Chondrocyte (in vitro differentiated cells): Measurements from ENCODE around the gene TMEM163. TPM values are rescaled to one million over a fixed set of nuclear protein-coding genes. Genes with fewer than 3 reads are reported as not detected.

Experiments
- DNase-seq: peaks from one replicate; pipeline ENCODE4 v3.0.0; 2021; ENCODE audit warnings: mixed read lengths, low spot score
- H3K27ac Mint-ChIP-seq: one replicate; pipeline ENCODE4 v1.8.0; 2021; ENCODE audit warnings: mild to moderate bottlenecking, moderate library complexity, mixed read lengths; ENCODE audit not compliant: unreplicated experiment
- H3K27me3 Mint-ChIP-seq: 2 replicates; pipeline ENCODE4 v1.8.0; 2021; ENCODE audit warnings: low read depth, mixed read lengths
- H3K36me3 Mint-ChIP-seq: 2 replicates; pipeline ENCODE4 v1.8.0; 2021; ENCODE audit warnings: low read depth, mixed read lengths
- H3K4me1 Mint-ChIP-seq: 2 replicates; pipeline ENCODE4 v1.8.0; 2021; ENCODE audit warnings: low read depth, mild to moderate bottlenecking, mixed read lengths
- H3K4me3 Mint-ChIP-seq: one replicate; pipeline ENCODE4 v1.8.0; 2021; ENCODE audit warnings: mild to moderate bottlenecking, moderate library complexity, mixed read lengths; ENCODE audit not compliant: unreplicated experiment
- H3K9me3 Mint-ChIP-seq: 2 replicates; pipeline ENCODE4 v1.8.0; 2021; ENCODE audit warnings: low read depth, mixed read lengths
- CTCF ChIP-seq: fragments of 200-600 bp; sonication (generic); IDR thresholded peaks from 2 replicates; pipeline ENCODE4 v1.5.0; 2021; ENCODE audit warnings: antibody characterized with exemption, mild to moderate bottlenecking, moderate library complexity
- total RNA-seq: library from RNA; stranded (reverse); gene quantifications from 3 replicates; pipeline ENCODE4 v1.2.1, GENCODE V29; 2021

TMEM163 gene
- total RNA-seq, 1 donor from 2014 or later = 0.07 TPM

- Mint-ChIP-seq H3K36me3 (no peaks in the 10 kb centered on the region), H3K4me1 (no peaks in the 10 kb centered on the region), H3K4me3 (no peak overlapping the region), H3K9me3 (peaks cover 2% of the 10 kb centered on the region), H3K27me3 (peaks cover 1% of the 10 kb centered on the region), H3K27ac (no peak overlapping the region)
- no peak for DNase-seq
- TF ChIP-seq CTCF = no peak
Measured at GRCh38 chr2:134683561-134684112, 35.2 kb downstream of the TMEM163 start.

GRCh38 chr2:134682726-134683125, 36.1 kb downstream of the TMEM163 start:
- H3K4me1 Mint-ChIP-seq = no peaks in the 10 kb centered on the region
- H3K4me3 Mint-ChIP-seq = no peak overlapping the region
- no peak for TF ChIP-seq CTCF
- H3K27me3 Mint-ChIP-seq = peaks cover 3% of the 10 kb centered on the region
- H3K27ac Mint-ChIP-seq = no peak overlapping the region
- no peaks in the 10 kb centered on the region for H3K36me3 Mint-ChIP-seq
- H3K9me3 Mint-ChIP-seq = no peaks in the 10 kb centered on the region
- DNase-seq = no peak

GRCh38 chr2:134681201-134681600, 37.6 kb downstream of the TMEM163 start:
- Mint-ChIP-seq H3K4me1 (no peaks in the 10 kb centered on the region), H3K9me3 (no peaks in the 10 kb centered on the region), H3K36me3 (no peaks in the 10 kb centered on the region), H3K27me3 (peaks cover 9% of the 10 kb centered on the region), H3K27ac (no peak overlapping the region), H3K4me3 (no peak overlapping the region)
- no peak for DNase-seq
- TF ChIP-seq CTCF = no peak

- no peak overlapping the region for H3K27ac Mint-ChIP-seq
- H3K9me3 Mint-ChIP-seq = no peaks in the 10 kb centered on the region
- H3K36me3 Mint-ChIP-seq = no peaks in the 10 kb centered on the region
- H3K4me3 Mint-ChIP-seq = no peak overlapping the region
- DNase-seq = no peak
- H3K4me1 Mint-ChIP-seq = no peaks in the 10 kb centered on the region
- no peak for TF ChIP-seq CTCF
- peaks cover 9% of the 10 kb centered on the region for H3K27me3 Mint-ChIP-seq
Measured at GRCh38 chr2:134679745-134680144, 39.1 kb downstream of the TMEM163 start.

- TF ChIP-seq CTCF = no peak
- peaks cover 9% of the 10 kb centered on the region for H3K27me3 Mint-ChIP-seq
Measured at GRCh38 chr2:134679294-134679693, 39.5 kb downstream of the TMEM163 start.

More at GRCh38 chr2:134679294-134679693, 39.5 kb downstream of the TMEM163 start:
- Mint-ChIP-seq H3K4me3 (no peak overlapping the region), H3K4me1 (no peaks in the 10 kb centered on the region), H3K36me3 (no peaks in the 10 kb centered on the region), H3K27ac (no peak overlapping the region), H3K9me3 (no peaks in the 10 kb centered on the region)
- no peak for DNase-seq
